Urinary bladder (tissue), 4 donors: Measurements from ENCODE around the gene FANCD2. TPM values are rescaled to one million over a fixed set of nuclear protein-coding genes. Genes with fewer than 3 reads are reported as not detected.

Experiments used
- DNase-seq: peaks from one replicate; pipeline ENCODE4 v3.0.0-alpha.2; 2015; ENCODE audit errors: extremely low spot score
- H3K27ac ChIP-seq: one replicate; pipeline ENCODE4 v1.5.1; 2013; ENCODE audit warnings: low read depth, mild to moderate bottlenecking, moderate library complexity
- H3K36me3 ChIP-seq: one replicate; pipeline ENCODE4 v1.6.1; 2013; ENCODE audit warnings: mild to moderate bottlenecking, moderate library complexity; ENCODE audit not compliant: insufficient read depth
- H3K4me1 ChIP-seq: one replicate; pipeline ENCODE4 v1.6.1; 2013; ENCODE audit warnings: mild to moderate bottlenecking, moderate library complexity; ENCODE audit not compliant: insufficient read depth
- H3K4me3 ChIP-seq: one replicate; pipeline ENCODE4 v1.5.1; 2013; ENCODE audit warnings: low read depth, low read length
- WGBS: extraction: QIAGEN DNeasy Blood & Tissue Kit; methylation state at CpG from one replicate; pipeline ENCODE4 v1.1.7; 2013; 5-methylcytosine and 5-hydroxymethylcytosine counted together
- polyA plus RNA-seq: library from polyadenylated mRNA; stranded (reverse); fragments of 200-250 nt; gene quantifications from one replicate; pipeline ENCODE4 v1.2.3, GENCODE V29; 2013
- total RNA-seq: library from RNA; depleted of rRNA; stranded (reverse); fragments of >200 nt; gene quantifications from one replicate; pipeline ENCODE4 v1.2.3, GENCODE V29; 2014
- donor health status: healthy with polysubstance abuse.
- donor health status: healthy.

The FANCD2 gene
- total RNA-seq: 12.1 TPM
- polyA plus RNA-seq: 1.7 TPM

GRCh38 chr3:10026084-10026890, at the start of gene FANCD2:
Gene FANCD2, plus strand, starts transcription at chr3:10026437. Its CDS starts 2,221 bp downstream, at chr3:10028658.
- Histone ChIP-seq H3K36me3 (no peaks in the 10 kb centered on the region), H3K27ac (peak within 1 kb of the TSS; percentile 63)
- WGBS: under 1% methylated on average over 61 of the region's 61 CpGs

GRCh38 chr3:9976721-9977709, 49.2 kb upstream of the FANCD2 start:
- peaks cover 5% of the 10 kb centered on the region for H3K36me3 ChIP-seq

More at GRCh38 chr3:10026084-10026890, at the start of gene FANCD2:
- Histone ChIP-seq H3K4me1 (peaks cover 3% of the 10 kb centered on the region), H3K4me3 (peak within 1 kb of the TSS; percentile 85)
- peak; percentile 52 for DNase-seq

GRCh38 chr3:9978710-9979305, 47.4 kb upstream of the FANCD2 start:
- H3K4me3 ChIP-seq: no peak overlapping the region
- H3K27ac ChIP-seq: peak overlapping the region; percentile 5
- 92% methylated on average over 8 of the region's 8 CpGs for WGBS
- peaks cover 5% of the 10 kb centered on the region for H3K36me3 ChIP-seq
- DNase-seq: no peak
- no peaks in the 10 kb centered on the region for H3K4me1 ChIP-seq

More at GRCh38 chr3:9976721-9977709, 49.2 kb upstream of the FANCD2 start:
- 46% methylated on average over 7 of the region's 7 CpGs for WGBS
- Histone ChIP-seq H3K4me3 (no peak overlapping the region), H3K4me1 (no peaks in the 10 kb centered on the region), H3K27ac (peak overlapping the region; percentile 23)
- no peak for DNase-seq

- H3K36me3 ChIP-seq: peaks cover 2% of the 10 kb centered on the region
- WGBS: 94% methylated on average over 2 of the region's 2 CpGs
- H3K27ac ChIP-seq: no peak overlapping the region
- H3K4me1 ChIP-seq: no peaks in the 10 kb centered on the region
- no peak for DNase-seq
- H3K4me3 ChIP-seq: no peak overlapping the region
These were observed 46.0 kb upstream of the FANCD2 start for GRCh38 chr3:9980251-9980650.

GRCh38 chr3:9986230-9986725, 40.0 kb upstream of the FANCD2 start:
- Histone ChIP-seq H3K4me3 (peak overlapping the region; percentile 69), H3K4me1 (no peaks in the 10 kb centered on the region), H3K27ac (peak overlapping the region; percentile 61), H3K36me3 (no peaks in the 10 kb centered on the region)
- WGBS: under 1% methylated on average over 17 of the region's 17 CpGs
- DNase-seq: no peak

GRCh38 chr3:9994086-9994844, 32.0 kb upstream of the FANCD2 start:
- 94% methylated on average over 10 of the region's 10 CpGs for WGBS
- Histone ChIP-seq H3K27ac (no peak overlapping the region), H3K36me3 (peaks cover 2% of the 10 kb centered on the region), H3K4me3 (no peak overlapping the region), H3K4me1 (no peaks in the 10 kb centered on the region)
- DNase-seq: no peak

GRCh38 chr3:10000686-10001085, 25.6 kb upstream of the FANCD2 start:
- WGBS: 97% methylated on average over 7 of the region's 7 CpGs

GRCh38 chr3:10002951-10003350, 23.3 kb upstream of the FANCD2 start:
- Histone ChIP-seq H3K36me3 (peaks cover 2% of the 10 kb centered on the region), H3K4me1 (no peaks in the 10 kb centered on the region), H3K4me3 (no peak overlapping the region), H3K27ac (no peak overlapping the region)
- DNase-seq: no peak
- WGBS: 98% methylated on average over 2 of the region's 2 CpGs

More at GRCh38 chr3:10000686-10001085, 25.6 kb upstream of the FANCD2 start:
- Histone ChIP-seq H3K4me1 (no peaks in the 10 kb centered on the region), H3K36me3 (peaks cover 2% of the 10 kb centered on the region), H3K27ac (no peak overlapping the region), H3K4me3 (no peak overlapping the region)
- DNase-seq: no peak

GRCh38 chr3:10004506-10004905, 21.7 kb upstream of the FANCD2 start:
- WGBS: 95% methylated on average over 7 of the region's 7 CpGs
- no peaks in the 10 kb centered on the region for H3K36me3 ChIP-seq
- H3K4me1 ChIP-seq: no peaks in the 10 kb centered on the region
- no peak for DNase-seq
- H3K4me3 ChIP-seq: no peak overlapping the region
- H3K27ac ChIP-seq: no peak overlapping the region

GRCh38 chr3:10004960-10005564, 21.2 kb upstream of the FANCD2 start:
- no peak for DNase-seq
- Histone ChIP-seq H3K4me1 (no peaks in the 10 kb centered on the region), H3K4me3 (no peak overlapping the region), H3K27ac (no peak overlapping the region), H3K36me3 (no peaks in the 10 kb centered on the region)
- WGBS: 94% methylated on average over 5 of the region's 5 CpGs

- 69% methylated on average over 10 of the region's 10 CpGs for WGBS
- Histone ChIP-seq H3K4me3 (no peak overlapping the region), H3K36me3 (no peaks in the 10 kb centered on the region), H3K27ac (no peak overlapping the region), H3K4me1 (no peaks in the 10 kb centered on the region)
- no peak for DNase-seq
These were observed 20.0 kb upstream of the FANCD2 start for GRCh38 chr3:10006048-10006761.

GRCh38 chr3:10006762-10007090, 19.5 kb upstream of the FANCD2 start:
- no peaks in the 10 kb centered on the region for H3K36me3 ChIP-seq
- DNase-seq: no peak
- 70% methylated on average over 8 of the region's 8 CpGs for WGBS
- H3K4me1 ChIP-seq: no peaks in the 10 kb centered on the region
- no peak overlapping the region for H3K4me3 ChIP-seq
- no peak overlapping the region for H3K27ac ChIP-seq
